T-helper 22 cell (primary cell): Measurements from ENCODE around the gene SHANK1.
A peak's percentile ranks its signal among the peaks of the same experiment; 100 is the strongest.

Source experiments
- DNase-seq: peaks from one replicate; pipeline ENCODE4 v3.0.0-alpha.2; 2020; ENCODE audit warnings: low read depth

Gene SHANK1

DNA sequence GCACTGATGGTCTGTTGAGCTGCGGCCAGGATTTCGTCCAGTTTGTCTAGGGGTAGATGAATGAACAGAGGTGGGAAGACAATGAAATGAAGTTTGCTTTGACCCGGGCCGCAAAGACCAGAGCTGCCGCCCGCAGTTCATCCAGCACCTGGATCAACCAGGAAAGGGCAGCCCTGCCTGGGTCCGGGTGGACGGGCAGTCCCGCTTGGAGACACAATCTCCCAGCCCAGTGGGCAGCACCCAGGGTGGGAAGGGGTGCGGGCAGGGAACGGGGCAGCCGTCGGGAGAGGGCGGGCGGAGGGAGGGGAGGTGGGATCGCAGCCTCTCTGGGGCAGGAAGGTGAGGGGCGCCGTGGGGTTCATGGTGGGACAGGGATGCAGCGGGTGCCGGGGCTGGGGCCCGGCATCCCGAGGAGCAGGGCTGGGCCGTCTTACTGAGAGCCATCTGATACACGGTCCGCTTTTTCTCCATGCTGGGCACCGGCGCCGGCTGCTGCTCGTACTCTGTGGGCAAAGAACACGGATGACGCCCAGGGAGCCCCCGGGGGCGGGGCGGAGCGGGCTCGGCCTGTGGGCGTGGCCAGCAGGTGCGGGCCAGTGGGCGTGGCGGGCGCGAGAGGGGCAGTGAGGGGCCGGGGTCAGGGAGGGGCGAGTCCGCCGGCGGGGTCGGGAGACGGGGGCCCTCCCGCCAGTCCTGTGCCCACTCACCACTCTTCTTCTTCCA is 33.1 kb downstream of the SHANK1 start:
- no peak for DNase-seq

DNA sequence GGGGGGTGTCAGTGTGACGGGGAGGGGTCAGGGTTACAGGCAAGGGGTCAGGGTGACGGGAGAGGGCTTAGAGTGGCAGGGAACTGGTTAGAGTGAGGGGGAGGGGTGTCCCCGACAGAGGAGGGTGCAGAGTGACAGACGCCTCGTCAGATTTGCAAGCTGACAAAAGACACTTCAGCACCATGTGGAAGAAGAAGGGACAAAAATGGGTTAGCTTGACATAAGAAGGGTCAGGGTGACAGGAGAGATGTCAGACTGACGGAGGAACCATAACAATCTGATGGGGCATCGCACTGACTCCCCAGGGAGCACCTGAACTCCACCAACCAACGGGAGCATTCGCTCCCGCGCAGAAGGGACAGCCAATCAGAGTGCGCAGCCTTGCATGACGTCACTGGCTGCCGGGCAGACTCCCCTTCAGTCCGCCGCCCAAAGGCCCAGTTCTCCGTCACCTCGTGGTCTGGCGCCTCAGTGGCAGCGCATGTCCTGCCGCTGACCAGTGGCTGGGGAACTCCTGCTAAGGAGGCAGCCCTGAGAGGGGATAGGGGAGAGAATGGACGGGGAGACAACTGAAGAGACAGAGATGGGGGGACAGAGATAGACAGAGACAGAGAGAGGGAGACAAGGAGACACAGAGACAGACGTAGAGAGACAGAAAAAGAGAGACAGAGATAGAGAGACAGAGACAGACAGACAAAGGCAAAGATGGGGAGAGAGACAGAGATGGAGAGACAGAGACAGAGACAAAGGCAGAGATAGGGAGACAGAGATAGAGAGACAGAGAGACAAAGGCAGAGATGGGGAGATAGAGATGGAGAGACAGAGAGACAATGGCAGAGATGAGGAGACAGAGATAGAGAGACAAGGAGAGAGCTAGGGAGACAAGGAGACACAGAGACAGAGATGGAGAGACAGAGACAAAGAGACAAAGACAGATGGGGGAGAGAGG is 40.2 kb downstream of the SHANK1 start:
- peak; percentile 46 for DNase-seq

DNA sequence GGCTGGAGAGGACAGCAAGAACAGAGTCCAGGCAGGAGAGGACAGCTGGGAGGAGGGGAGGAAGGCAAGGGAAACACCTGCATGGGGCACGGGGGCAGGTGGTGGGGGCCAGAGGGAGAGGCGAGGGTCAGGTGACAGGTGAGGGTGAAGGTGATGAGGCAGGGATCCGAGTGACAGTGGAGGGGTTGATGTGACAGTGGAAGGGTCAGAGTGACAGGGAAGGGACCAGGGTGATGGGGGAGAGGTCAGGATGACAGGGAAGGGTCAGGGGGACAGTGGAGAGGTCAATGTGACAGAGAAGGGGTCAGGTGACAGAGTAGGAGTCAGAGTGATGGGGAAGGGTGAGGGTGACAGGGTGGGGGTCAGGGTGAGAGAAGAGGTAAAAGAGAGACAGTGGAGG is 41.3 kb downstream of the SHANK1 start:
- no peak for DNase-seq

DNA sequence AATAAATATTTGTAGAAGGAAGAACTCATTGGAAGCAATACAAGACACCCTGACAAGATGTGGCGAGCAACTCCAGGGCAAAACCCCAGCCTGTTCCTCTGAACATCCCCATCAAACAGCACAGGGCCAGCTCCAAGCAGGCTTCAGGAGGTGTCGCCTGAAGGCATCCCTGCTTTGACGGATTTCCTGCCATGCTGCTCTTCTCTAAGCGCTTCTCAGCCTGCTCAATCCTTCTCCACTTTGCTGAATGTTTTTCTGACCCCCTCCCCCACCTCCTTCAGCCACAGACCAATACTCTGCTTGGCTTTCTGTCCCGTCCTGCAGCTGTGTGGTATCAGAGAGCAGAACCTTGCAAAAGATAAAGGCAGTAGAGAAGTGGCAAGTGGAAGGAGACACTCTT is 42.0 kb downstream of the SHANK1 start:
- DNase-seq, result no peak

DNA sequence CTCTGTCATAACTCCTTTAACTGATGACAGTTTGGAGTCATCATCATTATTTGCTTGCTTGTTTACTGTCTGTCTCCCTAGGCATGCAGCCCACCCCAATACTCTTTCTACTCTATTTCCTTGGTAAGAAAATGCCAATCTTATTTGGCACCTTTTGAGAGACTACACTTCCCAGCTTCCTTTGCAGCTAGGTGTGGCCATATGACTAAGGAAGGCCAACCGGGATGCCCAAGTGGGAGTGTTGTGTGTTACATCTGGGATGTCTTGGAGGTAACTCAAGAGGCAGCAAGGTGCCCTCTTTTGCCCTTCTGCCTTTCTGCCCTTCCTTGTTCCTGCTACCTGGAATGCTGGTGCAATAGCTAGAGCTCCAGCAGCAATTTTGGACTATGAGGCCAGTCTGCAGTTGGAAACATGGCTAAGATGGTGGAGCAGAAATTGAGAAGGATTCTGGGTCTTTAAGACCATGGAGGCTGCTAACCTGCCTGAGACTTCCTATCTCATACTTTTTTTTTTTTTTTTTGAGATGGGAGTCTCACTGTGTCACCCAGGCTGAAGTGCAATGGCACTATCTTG is 42.9 kb downstream of the SHANK1 start:
- DNase-seq, result no peak

DNA sequence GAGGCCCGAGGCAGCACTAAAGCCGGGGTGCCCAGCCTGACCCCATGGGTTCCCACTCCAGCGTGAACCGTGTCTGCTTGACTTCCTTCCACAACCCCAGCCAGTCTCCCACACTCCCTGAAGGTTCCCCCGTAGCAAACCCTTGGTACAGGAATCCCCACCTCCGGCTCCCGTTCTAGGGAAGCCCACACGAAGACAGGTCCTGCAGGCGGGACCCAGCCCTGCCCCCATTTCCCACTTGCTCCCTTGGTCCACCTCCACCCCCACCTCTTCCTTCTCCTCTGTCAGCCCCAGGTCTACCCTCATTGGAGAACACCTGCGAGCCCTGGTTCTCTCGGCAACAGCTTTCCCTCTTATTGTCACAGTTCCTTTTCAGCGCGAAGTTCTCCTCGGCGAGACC is 46.5 kb downstream of the SHANK1 start:
- DNase-seq, result no peak

DNA sequence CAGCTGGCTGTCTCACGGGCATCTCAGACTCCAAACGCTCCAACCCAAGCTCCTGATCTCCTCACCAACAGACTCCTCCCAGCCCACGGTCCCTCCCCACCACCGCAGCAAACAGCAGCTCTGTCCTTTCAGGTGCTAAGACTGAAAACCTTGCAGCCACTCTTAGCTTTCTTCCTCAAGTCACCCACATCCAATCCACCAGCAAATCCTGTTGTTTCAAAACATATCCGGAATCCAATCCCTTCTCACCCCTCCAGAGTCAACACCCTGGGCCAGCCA is 49.6 kb downstream of the SHANK1 start:
- DNase-seq, result no peak

DNA sequence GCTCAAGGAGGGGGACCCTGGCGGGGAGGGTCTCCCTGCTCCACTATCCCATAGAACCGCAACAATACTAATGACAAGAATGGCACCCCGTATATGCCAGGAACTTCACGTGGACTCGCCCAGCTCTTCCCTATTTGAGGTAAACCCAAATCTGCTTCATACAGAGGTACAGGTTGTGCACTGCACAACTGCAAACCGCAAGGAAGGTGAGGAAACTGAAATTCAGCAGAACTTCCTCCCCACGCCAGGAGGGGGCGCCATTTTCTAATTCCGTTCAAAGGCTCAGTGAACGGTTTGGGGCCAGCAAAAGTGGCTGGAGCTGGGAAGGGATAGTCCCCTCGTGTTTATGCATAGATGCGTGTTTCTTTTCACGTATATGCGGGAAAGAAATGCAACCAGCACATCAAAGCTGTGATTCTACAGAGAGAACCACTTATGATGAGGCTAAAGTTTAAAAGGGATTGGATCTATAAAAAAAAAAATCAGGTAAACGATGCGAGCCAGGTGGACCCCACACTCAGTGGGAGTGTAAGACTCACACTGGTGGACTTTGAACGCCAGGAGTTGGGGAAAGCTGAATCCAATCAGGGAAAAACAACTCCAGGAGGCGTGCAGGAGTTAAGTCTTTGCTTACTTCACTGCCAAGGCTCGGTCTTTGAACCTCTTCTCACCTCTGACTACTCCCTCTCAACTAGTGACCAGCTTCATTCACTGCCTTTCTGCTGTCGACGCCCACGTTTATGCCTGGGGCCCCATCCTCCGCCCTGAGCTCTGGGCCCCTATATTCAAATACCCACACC is 50.1 kb downstream of the SHANK1 start:
- no peak for DNase-seq

DNA sequence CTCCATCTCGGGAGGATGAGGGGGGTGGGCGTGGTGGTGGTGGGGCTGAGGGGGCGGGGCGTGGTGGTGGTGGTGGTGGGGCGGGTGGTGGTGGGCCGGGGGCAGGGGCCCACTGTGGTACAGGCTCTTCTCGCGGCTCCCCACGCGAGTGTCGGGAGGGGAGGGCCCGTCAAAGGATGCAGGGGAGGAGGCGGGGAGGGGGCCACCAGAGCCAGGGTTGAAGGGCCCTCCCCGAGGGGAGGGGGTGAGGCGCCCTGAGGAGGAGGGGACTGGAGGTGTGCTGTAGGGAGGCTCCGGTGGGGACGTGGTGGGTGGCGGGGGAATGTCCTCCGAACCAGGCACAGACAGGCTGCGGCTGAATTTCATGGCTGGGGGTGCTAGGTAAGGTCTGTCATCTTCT is 50.7 kb downstream of the SHANK1 start:
- DNase-seq, result no peak

DNA sequence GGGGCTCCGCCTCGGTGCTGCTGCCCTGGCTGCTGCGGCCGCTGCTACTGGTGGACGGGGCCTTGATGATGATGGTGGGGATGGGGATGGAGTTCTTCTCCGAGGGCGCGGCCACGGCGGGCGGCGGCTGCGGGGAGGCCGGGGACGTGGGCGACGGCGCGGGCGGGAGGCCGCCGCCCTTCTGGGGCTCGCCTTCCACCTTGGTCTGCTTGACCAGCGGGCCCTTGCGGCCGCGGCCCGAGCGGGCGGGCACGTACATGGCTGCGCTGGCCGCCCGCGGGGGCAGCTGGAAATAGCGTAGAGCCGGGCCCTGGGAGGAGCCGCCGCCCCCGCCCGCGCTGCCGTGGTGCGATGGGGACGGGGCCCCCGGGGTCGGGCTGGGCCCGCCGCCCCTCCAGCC is 51.2 kb downstream of the SHANK1 start:
- DNase-seq, result no peak

DNA sequence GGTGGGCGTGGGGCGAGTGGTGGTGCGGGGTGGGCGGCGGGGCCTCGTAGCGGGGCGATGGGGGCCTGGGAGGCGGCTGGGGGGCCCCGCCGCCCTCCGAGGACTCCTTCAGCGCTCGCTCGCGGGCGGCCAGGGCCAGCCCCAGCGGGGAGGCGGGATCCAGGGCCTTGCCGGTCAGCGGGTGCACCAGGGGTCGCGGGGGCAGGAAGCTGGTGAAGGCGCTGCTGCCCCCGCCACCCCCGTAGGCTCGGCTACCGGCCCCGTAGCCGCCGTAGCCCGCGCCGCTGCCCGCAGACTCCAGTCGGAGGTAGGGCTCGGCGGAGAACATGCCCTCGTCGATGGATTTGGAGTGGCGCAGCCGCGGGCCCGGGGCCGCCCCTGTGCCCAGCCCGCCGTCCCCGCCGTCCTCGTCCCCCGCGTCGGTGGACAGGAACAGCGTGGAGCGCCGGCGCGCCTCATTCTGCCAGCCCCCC is 51.8 kb downstream of the SHANK1 start:
- DNase-seq, result no peak

DNA sequence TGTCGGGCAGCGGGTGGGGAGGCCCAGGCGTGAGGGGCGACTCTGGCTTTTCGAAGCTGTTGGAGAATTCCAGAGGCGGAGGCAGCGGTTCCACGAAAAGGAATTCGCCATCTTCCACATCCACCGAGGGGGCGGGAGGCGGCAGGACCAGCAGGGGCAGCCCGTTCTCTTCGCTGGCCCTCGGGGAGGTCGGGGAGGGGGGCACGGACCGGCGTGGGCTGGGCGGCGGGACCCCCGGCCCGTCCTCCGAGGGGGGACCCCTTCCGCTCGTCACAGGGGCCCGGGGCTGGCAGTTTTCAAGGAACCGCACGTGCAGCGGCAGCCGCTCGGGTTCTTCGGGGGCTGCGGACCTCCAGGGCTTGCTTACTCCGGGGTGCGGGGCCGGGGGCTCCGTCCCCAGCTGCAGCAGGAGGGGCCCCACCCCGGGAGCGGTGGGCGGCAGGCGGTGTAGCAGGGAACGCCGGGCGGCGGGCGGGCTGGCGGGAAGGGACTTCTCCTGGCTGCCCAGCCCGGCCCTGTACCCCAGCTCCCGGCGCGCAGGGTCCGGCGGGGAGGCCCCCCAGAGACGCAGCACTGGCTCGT is 52.3 kb downstream of the SHANK1 start:
- no peak for DNase-seq

DNA sequence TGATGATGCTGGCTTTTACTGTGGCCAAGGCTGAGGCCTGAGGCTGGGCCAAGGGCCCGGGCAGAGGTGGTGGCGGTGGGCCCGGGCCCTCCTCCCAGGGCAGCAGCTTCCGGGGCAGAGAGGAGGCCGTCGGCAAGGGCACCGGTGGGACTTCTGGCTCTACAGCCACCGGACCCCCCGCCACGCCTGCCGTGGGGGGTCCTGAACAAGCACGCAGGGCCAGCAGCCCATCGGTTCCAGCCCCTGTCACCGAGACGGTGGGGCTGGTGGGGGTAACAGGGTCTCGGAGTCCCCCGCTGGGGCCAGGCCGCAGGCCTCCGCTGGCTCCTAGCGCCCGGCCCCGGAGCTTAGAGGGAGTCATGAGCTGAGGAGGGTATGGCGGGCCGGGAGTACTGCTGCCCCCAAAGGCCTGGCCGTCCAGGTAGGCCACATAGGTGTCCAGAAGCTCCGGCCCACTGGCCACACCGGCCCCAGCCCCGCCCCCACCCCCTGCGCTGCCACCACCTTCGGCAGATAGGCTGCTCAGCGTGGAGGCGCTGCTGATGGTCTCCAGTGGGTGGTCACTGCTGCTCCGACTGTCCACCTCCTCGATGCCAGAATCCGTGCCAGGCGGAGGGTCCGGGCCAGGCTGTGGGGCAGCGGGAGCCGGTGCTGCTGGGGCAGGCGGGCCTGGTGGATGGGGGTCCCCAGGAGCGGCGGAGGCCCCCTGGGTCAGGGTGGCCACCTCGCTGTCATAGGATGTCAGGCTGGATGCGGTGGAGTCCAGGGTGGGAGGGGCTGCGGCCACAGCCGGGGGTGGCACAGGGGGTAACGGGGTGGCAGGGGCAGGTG is 53.0 kb downstream of the SHANK1 start:
- DNase-seq, result no peak

DNA sequence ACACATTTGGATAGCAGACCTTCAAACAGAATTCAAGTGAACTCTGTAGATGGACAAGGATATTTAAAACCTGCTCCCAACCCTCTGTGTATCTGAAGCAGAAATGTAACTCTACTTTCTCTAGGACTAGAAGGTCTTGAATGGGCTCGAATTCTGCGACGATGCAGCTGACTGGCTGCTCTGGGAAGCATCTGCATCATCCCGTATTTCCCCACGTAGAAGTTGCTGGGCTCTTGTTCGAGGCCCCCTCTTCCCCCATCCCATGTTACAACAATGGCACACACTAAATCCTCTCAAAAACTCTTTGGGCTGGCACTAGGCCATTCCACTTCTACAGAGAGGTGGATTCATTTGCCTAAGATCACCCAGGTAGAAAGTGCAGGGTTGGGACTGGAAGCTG is 55.4 kb downstream of the SHANK1 start:
- DNase-seq, result no peak

DNA sequence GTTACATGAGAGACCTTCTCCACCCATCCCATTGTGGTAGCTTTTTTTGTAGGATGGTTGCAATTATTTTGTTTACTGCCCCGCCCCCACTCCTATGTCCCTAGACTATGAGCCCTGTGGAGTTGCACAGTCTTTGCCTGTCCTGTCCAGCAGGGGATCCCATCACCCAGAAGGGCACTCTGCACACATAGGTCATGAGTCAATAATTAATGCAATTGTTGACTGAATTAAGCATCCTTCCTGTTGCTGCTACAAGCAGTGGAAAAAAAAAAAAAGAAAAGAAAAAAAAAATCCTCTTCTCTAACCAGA is 56.2 kb downstream of the SHANK1 start:
- no peak for DNase-seq

DNA sequence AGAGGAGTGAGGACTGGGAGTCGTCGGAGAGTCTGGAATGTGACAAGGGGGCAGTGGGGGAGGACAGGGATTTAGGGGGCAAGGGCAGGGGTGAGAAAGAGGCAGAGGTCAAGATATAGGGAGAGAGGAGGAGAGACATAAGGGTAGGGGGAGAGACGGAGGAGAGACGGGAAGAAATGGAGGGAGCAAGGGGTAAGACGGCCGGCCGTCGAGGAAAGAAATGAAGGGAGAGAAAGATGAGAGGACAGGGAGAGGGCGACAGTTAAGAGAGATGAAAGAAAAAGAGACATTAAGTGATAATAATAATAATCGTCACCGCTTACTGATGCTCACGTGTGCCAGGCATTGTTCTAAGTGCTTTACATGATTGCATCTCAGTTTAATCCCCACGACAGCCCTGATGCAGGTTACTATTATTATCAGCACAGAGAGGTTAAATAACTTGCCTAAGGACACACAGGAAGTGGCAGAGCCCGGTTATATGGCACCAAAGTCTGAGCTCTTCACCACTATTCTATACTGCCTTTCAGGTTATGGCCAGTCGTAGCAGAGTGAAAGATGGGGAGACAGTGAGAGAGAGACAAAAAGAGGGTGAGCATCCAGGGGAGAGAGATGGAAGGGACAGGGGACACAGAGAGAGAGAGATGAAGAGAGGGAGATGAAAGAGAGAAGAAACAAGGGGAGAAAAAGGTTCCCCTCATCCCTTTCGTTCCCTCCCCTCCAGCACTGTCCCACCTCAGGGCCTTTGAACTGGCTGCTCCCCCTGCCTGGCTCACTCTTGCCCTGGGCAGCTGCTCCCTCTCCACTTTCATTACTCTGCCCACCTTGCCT is 56.7 kb downstream of the SHANK1 start:
- DNase-seq, result no peak

DNA sequence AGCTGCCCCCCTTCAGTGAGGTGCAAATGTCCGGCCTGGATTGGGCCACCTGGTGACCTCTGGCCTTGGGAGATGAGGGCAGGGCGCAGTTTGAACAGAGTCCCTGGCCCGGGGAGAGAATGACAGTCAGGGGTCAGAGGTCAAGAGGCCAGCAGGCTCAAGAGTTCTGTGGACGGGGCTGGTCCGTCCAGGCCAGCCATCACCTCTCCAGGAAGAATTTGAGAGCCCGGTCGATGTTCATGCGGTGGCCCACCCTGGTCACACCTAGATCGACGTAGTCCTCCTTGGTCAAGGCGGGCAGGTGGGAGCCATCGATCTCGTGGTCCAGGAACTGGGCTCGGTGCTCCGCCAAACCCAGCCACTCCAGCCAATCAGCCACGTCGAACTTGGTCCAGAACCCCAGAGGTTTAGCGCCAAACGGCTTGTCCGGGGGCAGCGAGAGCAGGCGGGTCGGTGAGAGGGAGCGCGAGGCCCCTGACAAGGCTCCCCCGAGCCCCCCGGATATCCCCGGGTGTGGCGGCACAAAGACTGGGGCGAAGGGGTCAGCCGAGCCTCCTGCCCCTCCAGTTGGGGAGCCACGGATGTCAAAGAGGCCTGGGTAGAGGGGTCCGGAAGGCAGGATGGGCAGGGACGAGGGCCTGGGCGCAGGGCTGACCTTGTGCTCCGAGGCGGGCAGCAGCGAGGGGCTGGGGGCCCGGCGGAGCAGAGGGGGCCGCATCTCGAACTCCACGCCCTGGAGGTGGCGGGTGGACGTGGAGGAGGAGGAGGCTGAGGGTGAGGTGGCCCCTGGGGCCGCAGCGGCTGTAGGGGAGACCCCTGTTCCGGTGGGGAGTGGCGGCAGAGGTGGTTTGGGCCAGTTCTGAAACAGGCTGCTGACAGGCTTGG is 57.6 kb downstream of the SHANK1 start:
- DNase-seq, result no peak

DNA sequence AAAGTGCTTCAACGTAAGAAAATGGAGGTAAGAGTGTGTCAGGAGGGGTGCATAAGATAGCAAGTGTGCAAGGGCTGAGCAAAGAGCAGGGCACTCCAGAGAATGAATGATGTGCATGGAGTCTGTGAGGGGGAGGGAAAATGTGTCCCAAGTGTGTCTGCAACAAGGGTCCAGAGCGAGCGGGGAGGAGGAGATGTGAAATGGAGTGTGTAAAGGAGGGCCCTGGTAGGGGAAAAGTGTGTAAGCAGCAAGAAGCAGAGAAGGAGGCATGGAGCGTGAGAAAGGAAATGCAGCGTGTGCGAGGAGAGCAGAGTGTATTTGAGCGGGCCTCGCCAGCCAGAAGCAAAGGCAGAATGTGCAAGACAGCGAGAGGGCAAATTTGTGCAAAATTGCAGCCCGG is 58.6 kb downstream of the SHANK1 start:
- DNase-seq, result no peak

DNA sequence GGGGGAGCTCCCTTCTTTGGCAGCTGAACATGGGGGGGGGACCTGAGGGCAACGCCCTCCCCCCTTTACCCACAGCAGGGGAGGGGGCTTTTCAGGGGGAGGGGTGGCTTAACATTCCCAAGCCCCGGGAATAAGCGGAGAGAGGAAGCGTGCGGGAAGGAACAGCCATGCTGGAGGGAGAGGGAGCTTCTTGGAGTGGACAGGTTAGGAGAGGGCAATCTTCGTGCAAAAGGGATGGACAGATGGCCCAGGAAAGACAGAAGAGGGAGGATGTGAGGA is 59.6 kb downstream of the SHANK1 start:
- no peak for DNase-seq
